ENCODE data around the gene ZSCAN12. TPM values are rescaled to one million over a fixed set of nuclear protein-coding genes. Genes with fewer than 3 reads are reported as not detected.

Gene ZSCAN12
- total RNA-seq, 1 donor from 2014 or later = 16.7 TPM

- DNase-seq = no peak
- peaks cover 13% of the 10 kb centered on the region for H3K4me1 Mint-ChIP-seq (ENCODE audit: low read depth, unreplicated experiment)
- no peaks in the 10 kb centered on the region for H3K9me3 Mint-ChIP-seq (ENCODE audit: unreplicated experiment)
- peaks cover 2% of the 10 kb centered on the region for H3K27me3 Mint-ChIP-seq (ENCODE audit: unreplicated experiment)
- H3K4me3 Mint-ChIP-seq (ENCODE audit: unreplicated experiment) = peak overlapping the region; percentile 99
- H3K27ac Mint-ChIP-seq (ENCODE audit: unreplicated experiment) = no peak overlapping the region
- TF ChIP-seq CTCF (IDR thresholded peaks at IDR 0.05; ENCODE audit: partially characterized antibody, unreplicated experiment) = no peak
- no peaks in the 10 kb centered on the region for H3K36me3 Mint-ChIP-seq (ENCODE audit: unreplicated experiment)
Observed at GRCh38 chr6:28351087-28351486, 48.5 kb downstream of the ZSCAN12 start.

GRCh38 chr6:28349892-28350737 is 49.4 kb downstream of the ZSCAN12 start, which contains the start of gene ZKSCAN3:
Gene ZKSCAN3, plus strand, starts transcription at chr6:28349947. Its CDS starts 9,640 bp downstream, at chr6:28359587.
- peaks cover 2% of the 10 kb centered on the region for H3K27me3 Mint-ChIP-seq (ENCODE audit: unreplicated experiment)
- no peaks in the 10 kb centered on the region for H3K9me3 Mint-ChIP-seq (ENCODE audit: unreplicated experiment)
- no peak for TF ChIP-seq CTCF (IDR thresholded peaks at IDR 0.05; ENCODE audit: partially characterized antibody, unreplicated experiment)
- peak within 1 kb of the TSS; percentile 99 for H3K4me3 Mint-ChIP-seq (ENCODE audit: unreplicated experiment)
- H3K36me3 Mint-ChIP-seq (ENCODE audit: unreplicated experiment) = no peaks in the 10 kb centered on the region
- H3K4me1 Mint-ChIP-seq (ENCODE audit: low read depth, unreplicated experiment) = peaks cover 8% of the 10 kb centered on the region
- peak; percentile 84 for DNase-seq
- H3K27ac Mint-ChIP-seq (ENCODE audit: unreplicated experiment) = peak within 1 kb of the TSS; percentile 95

- peaks cover 2% of the 10 kb centered on the region for H3K27me3 Mint-ChIP-seq (ENCODE audit: unreplicated experiment)
- H3K36me3 Mint-ChIP-seq (ENCODE audit: unreplicated experiment) = no peaks in the 10 kb centered on the region
- DNase-seq = no peak
- no peaks in the 10 kb centered on the region for H3K9me3 Mint-ChIP-seq (ENCODE audit: unreplicated experiment)
- peaks cover 8% of the 10 kb centered on the region for H3K4me1 Mint-ChIP-seq (ENCODE audit: low read depth, unreplicated experiment)
- peak overlapping the region; percentile 95 for H3K27ac Mint-ChIP-seq (ENCODE audit: unreplicated experiment)
- H3K4me3 Mint-ChIP-seq (ENCODE audit: unreplicated experiment) = peak overlapping the region; percentile 99
- TF ChIP-seq CTCF (IDR thresholded peaks at IDR 0.05; ENCODE audit: partially characterized antibody, unreplicated experiment) = no peak
Observed at GRCh38 chr6:28349344-28349891, 50.1 kb downstream of the ZSCAN12 start.

GRCh38 chr6:28347119-28347518 is 52.4 kb downstream of the ZSCAN12 start:
- H3K4me1 Mint-ChIP-seq (ENCODE audit: low read depth, unreplicated experiment) = peaks cover 8% of the 10 kb centered on the region
- TF ChIP-seq CTCF (IDR thresholded peaks at IDR 0.05; ENCODE audit: partially characterized antibody, unreplicated experiment) = no peak
- DNase-seq = no peak
- H3K27ac Mint-ChIP-seq (ENCODE audit: unreplicated experiment) = no peak overlapping the region
- no peak overlapping the region for H3K4me3 Mint-ChIP-seq (ENCODE audit: unreplicated experiment)
- H3K27me3 Mint-ChIP-seq (ENCODE audit: unreplicated experiment) = peaks cover 2% of the 10 kb centered on the region
- H3K9me3 Mint-ChIP-seq (ENCODE audit: unreplicated experiment) = no peaks in the 10 kb centered on the region
- H3K36me3 Mint-ChIP-seq (ENCODE audit: unreplicated experiment) = no peaks in the 10 kb centered on the region

GRCh38 chr6:28345201-28345600 is 54.3 kb downstream of the ZSCAN12 start:
- H3K27ac Mint-ChIP-seq (ENCODE audit: unreplicated experiment) = no peak overlapping the region
- no peak overlapping the region for H3K4me3 Mint-ChIP-seq (ENCODE audit: unreplicated experiment)
- no peaks in the 10 kb centered on the region for H3K9me3 Mint-ChIP-seq (ENCODE audit: unreplicated experiment)
- no peaks in the 10 kb centered on the region for H3K36me3 Mint-ChIP-seq (ENCODE audit: unreplicated experiment)
- DNase-seq = no peak
- H3K27me3 Mint-ChIP-seq (ENCODE audit: unreplicated experiment) = peaks cover 2% of the 10 kb centered on the region
- TF ChIP-seq CTCF (IDR thresholded peaks at IDR 0.05; ENCODE audit: partially characterized antibody, unreplicated experiment) = no peak
- no peaks in the 10 kb centered on the region for H3K4me1 Mint-ChIP-seq (ENCODE audit: low read depth, unreplicated experiment)
